ENCODE measurements around the gene TCF7.

The TCF7 gene

DNA sequence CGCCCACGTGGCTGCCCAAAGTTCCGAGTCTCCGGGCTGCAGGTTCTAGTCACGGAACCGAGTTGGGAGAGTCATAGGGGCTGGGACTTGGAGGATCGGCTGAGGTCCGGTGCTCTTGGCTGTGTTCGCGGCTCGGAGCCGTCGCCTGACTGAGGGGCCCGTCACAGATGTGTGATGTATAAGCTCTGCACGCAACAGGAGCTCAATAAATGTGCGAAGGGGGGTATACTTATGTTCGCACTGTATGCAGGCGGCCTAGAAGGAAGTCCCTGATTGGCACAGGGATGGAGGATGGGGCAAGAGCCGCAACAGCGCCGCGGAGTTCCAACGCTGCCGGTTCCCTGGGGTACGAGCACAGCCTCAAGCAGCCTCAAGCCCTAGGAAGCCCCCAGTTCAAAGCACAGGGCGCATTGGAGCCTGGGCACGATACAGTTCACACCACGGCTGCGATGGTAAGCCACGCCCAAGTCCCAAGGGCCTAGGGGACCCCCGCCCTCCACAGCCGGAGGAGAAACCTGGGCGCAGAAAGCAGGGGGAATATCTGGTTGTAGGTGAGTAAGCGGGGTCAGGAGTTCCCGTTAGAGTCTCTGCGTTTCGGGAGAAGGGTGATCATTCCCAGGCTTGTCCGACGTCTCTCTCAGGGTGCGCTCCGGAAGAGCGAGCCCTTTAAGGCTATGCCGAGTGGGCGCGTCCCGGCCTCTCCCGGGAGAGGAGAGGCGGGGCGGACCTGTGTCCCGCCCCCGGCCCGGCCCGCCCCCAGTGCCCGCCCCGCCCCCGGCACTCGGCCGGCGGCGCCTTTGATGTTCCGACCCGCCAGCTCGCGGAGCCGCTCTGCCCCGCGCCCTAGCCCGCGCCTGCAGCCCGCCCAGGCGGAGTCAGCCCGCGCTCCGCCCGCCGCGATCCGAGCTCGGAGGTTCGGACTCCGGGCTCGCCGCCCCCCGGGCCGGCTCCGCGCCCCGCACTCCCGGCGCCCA lies at the start of gene TCF7:
TSS of gene TCF7 (plus strand) at position 780 of the 974 bp plus-strand sequence. CDS start 226 bp downstream, outside the sequence.
- peak; percentile 75 for DNase-seq

- DNase-seq = no peak
These were observed 44.9 kb upstream of the TCF7 start for GRCh38 chr5:134069553-134069952.

DNA sequence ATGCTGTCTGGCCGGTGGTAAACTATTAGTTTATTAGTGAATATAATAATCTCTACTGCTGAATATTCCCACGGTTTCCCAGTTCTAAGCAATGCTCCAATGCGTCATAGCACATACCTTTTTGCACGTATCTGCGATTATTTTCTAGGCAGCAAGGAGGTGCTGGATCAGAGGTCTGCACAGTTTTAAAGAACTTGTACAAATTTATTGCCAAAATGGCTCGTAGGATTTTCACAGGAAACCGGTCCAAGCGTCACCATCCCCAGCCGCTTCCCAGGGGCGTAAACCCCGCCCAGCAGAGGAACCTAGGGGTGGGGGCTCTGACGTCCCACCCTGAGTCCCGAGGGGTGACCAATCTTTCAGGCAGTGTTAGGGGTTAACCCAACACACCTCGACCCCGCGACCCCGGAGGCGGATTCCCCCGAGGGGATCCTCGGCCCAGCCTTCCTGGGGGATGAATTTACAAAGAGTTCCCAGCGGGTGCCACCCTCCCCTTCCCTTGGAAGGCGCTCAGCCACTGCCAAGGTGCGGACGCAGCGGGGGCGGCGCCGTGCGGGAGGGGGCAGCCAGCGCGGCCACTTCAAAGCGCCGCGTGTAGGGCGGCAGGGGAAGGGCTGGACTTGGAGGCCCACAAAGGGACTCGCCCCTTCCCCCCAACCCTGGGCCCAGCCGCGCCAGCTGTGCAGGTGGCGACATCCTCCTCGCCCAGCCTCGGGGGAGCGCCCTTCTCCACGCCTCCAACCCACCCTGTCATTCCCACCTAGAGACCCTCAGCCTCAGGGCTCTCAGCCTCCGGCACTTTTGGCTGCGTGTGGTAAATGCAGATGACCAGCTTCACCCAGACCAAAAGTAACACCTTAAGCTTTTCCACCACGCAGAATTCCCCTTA lies 43.5 kb upstream of the TCF7 start:
- no peak for DNase-seq

DNA sequence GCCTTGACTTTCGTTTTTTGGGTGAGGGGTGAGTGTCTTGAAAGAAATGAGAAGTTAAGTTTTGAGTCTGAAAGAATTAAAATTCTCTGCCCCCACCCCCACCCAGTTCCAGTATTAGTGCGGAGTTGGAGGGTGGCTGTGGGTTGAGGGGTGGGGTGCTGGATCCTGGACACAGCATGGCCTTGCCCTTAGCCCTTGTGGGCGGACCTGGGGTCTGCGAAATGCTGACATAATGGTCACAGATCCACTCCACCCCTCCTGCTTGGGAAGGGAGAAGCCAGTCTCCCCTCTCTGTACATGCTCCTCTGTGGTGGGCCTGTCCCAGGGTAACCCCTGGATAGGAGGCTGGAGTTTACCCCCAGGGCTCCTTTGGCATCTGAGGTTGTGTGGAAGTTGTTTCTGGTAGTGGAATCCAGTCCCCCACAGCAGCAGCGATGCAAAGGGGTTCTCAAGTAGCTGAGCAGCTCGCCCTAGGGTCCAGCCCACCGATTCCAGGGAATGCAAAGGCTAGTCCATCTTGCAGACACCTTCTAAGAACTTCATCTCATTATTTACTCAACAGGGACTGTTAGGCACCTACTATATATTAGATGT lies 42.8 kb upstream of the TCF7 start:
- DNase-seq = no peak

DNA sequence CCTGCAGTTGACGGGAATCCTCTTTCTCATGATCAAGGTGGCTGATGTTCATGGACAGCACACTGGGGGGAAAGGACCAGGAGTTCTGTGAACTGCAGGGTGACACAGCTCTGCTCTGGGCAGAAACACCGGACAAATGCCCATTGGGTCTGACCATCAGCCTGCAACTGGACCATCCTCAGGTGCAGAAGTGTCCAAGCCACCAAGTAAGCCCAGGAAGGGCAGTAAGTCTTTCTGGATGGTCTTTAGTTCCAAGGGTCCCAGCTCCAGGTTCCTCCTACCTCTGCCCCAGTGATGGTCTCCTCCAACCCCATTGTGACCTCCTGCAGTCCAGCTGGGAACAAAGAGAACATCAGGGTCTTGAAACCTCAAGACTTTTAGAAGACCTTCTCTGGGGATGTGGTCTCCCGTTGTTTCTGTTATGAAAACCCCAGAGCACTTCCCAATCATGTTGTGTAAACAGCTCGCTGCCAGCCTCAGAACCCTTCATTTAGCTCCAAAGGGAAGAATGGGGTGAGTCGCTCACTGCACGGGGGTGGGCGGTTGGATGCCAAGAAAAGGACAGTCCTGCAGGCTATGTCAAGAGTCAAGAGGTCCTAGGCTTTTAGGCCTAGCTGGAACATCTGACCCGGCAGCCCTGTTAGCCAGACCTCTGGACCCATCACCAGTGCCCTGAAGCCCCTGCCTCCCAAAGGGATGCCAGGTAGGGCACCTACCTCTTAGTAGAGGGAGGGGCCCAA lies 41.8 kb upstream of the TCF7 start:
- no peak for DNase-seq

GRCh38 chr5:134073404-134073803 lies 41.1 kb upstream of the TCF7 start:
- DNase-seq = no peak

DNA sequence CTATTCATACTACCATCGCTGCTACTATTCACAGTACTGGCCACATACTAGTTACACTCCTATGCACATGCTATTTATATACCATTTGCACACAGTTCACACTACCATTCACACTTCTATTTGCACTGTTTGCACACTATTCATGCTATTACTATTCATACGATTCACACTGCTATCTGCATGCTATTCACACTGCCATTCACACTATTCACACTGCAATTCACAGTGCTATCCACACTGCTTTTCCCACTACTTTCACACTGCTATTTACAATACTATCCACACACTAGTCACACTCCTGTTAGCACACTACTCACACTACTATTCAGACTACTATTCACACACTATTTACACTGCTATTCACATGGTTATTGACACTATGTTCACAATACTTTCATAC lies 39.4 kb upstream of the TCF7 start:
- DNase-seq = no peak

DNA sequence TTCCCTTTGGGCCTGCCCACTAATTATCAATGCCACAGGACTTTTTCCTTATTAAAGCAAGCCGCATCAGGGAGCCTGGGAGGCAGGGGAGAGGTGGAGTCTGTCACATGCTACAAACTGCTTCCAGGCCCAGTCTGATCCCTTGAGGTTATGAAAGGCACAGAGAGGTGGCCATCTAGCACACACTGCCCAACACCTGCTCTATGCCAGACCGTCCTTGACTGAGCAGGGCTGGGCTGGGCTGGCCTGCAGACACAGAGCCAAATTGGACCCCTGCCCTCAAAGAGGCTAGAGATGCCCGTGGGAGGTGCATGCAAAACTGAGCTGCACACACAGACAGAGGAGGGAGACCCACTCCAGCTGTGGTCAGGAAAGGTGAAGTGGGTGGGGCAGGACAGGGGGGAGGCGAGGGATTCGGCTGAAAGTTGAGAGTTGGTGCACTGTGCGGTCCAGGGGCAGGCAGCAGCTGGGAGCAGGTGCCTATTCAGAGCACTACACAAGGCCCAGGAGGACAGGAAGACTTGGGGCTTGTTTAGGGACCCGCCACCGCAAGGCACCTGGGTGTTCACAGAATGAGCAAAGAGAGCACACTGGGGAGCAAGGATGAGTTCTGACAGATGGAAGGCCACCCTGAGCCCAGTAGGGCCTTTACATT lies 36.4 kb upstream of the TCF7 start:
- DNase-seq = no peak

DNA sequence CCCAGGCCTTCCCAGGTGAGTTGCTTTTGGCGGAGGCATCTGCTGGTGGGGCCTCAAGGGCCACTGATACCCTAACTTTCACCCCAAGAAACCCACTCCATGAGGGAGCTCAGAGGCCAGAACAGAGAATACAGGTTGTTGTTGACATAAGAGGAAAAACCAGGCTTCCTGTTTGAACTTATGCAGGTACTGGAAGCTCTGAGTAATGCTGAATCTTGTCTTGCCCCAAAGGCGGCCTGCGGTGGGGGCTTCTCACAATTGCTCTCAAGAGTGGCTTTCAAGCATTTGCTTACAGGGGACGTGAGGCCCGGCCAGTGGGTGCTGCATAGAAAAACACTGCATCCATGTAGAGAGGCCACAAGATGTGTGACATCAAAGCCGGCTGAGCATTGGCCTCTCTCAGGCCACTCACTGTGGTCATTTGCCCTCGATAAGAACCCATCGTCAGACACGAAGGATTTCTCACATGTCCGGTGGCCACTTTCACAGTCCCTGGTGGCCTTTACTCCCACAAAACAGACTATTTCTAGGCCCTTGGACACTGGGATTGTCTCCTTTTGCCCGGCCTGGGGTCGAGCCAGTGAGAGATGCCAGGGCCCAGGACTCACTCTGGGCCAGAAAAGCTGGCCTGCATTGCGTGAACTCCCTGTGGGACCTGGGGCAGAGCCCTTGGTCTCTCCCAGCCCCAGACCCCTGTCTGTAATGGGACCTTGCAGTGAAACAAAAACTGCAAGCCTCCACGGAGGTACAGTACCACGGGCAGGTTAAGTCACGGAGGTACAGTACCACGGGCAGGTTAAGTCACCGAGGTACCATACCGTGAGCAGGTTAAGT lies 34.5 kb upstream of the TCF7 start:
- DNase-seq = peak; percentile 68

- DNase-seq = no peak
These were observed 32.1 kb upstream of the TCF7 start for GRCh38 chr5:134082264-134082992.

DNA sequence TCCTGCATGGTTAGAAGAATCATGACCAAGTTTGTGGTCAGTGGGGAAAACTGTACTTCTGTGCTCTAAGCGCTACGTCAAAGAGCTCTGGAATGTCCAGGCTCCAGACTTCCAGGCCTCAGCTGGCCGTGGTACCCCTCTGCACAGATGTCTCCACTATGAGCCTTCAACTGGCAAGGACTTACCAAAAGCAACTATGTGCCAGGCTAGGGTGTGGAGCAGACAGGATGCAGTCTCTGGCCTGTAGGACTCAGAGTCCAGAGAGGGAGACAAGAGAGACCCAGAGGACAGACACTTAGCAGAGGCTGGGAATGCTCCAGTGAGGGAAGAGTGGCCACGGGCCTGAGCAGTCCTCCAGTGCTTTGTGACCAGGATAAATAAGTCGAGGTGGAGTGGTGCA lies 31.0 kb upstream of the TCF7 start:
- DNase-seq = no peak

- no peak for DNase-seq
These were observed 30.4 kb upstream of the TCF7 start for GRCh38 chr5:134084022-134084565.

- no peak for DNase-seq
These were observed 29.9 kb upstream of the TCF7 start for GRCh38 chr5:134084570-134084969.

DNA sequence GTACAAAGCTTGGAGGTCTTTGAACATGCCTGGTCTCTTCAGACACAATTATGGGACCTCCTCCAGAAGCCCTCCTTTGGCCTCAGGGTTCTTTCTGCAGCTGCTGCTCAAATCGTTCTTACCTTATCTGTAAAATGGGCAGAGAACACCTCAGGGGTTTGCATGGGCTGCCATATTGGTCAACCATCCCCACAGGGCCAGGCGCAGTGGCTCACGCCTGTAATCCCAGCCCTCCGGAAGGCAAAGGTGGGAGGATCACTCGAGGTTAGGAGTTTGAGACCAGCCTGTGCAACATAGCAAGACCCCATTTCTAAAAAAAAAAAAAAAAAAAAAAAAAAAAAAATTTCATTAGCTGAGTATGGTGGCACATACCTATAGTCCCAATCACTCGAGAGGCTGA lies 29.1 kb upstream of the TCF7 start:
- no peak for DNase-seq

DNA sequence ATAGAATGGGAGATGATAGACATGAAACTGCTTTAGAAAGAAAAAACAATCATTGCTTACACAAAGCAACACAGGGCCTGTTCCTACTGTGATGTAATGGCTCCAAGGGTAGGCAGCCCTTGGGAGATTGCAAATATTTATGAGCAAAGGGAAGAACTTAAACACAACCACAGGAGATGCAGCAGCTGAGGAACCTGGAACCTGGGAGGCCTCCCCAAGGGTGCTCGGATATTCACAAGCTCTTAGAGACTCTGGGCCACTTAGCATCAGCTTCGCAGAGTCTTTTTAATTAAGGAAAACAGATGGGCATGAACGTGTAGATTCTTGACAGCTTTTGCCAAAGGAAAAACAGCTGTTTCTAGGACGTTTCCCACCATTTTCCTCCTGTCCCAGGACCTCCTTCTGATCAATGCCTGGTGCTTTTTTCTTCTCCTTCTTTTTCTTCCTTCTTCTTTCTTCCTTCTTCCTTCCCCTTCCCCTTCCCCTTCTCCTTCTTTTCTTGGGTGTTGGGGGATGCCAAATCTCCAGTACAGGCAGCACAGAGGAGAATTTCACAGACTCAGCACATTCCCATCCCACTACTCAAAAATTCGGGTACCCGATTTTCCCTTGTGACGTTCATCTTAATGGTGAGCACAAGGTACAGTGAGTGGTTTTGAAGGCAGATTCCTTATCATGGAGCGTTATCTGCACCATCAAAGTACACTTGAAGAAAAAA lies 28.1 kb upstream of the TCF7 start:
- no peak for DNase-seq

GRCh38 chr5:134086943-134087305 lies 27.6 kb upstream of the TCF7 start:
- peak; percentile 80 for DNase-seq

GRCh38 chr5:134088291-134088690 lies 26.2 kb upstream of the TCF7 start:
- no peak for DNase-seq

- DNase-seq = no peak
These were observed 25.4 kb upstream of the TCF7 start for GRCh38 chr5:134088994-134089560.

DNA sequence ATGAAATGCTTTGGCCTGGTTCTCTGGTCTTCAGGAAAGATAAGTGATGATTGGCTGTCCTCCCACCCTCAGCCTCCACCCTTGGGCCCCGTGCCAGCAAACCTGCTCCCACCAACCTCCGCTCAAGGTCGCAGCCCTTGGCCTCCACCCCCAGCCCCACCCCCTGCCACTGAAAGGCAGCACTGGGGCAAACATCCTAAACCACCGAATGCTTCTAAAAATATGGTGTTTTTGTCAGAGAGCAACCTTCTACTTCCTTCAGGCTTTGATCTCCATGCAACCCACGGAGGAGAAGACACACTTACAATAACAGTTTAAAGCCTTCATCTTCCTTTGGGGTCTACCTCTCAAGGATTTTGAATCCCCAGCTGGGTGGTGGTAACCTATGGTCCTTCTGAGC lies 24.0 kb upstream of the TCF7 start:
- DNase-seq = peak; percentile 54
